Measurements from ENCODE around the gene CDHR2. TPM values are rescaled to one million over a fixed set of nuclear protein-coding genes. Genes with fewer than 3 reads are reported as not detected.

Gene CDHR2
- total RNA-seq, 1 experiment from 2014 or later, result 0.63 TPM

- TF ChIP-seq SMAD3 (CRISPR knock-in tag; IDR thresholded peaks at IDR 0.05; ENCODE audit: borderline replicate concordance) (no peak), ZNF671 (CRISPR knock-in tag; IDR thresholded peaks at IDR 0.05) (no peak), CREM (CRISPR knock-in tag; IDR thresholded peaks at IDR 0.05) (no peak), NFYB (CRISPR knock-in tag; conservative IDR thresholded peaks at IDR 0.05; ENCODE audit: low read depth) (no peak), E2F5 (CRISPR knock-in tag; IDR thresholded peaks at IDR 0.05) (no peak)
Observed at GRCh38 chr5:176633598-176633997, 84.5 kb downstream of the CDHR2 start (continued).

- Mint-ChIP-seq H3K36me3 (no peaks in the 10 kb centered on the region), H3K27ac (no peak overlapping the region), H3K27me3 (ENCODE audit: low read depth) (peaks cover 34% of the 10 kb centered on the region), H3K4me3 (no peak overlapping the region), H3K9me3 (peaks cover 7% of the 10 kb centered on the region), H3K4me1 (peaks cover 36% of the 10 kb centered on the region)
- ChIA-PET CTCF (interaction anchor here (1.0 kb wide), 1 partner anchor 24 kb away, joined by 3 read pairs; no protein-coding TSS in a partner anchor), POLR2A (no interaction called here)
- no peak for ATAC-seq
- TF ChIP-seq ZNF396 (CRISPR knock-in tag; IDR thresholded peaks at IDR 0.05; ENCODE audit: borderline replicate concordance), result no peak
- TF ChIP-seq, protein P1, sequence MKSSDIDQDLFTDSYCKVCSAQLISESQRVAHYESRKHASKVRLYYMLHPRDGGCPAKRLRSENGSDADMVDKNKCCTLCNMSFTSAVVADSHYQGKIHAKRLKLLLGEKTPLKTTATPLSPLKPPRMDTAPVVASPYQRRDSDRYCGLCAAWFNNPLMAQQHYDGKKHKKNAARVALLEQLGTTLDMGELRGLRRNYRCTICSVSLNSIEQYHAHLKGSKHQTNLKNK (CRISPR knock-in tag; IDR thresholded peaks at IDR 0.05), result no peak
- TF ChIP-seq ZNF263 (CRISPR knock-in tag; IDR thresholded peaks at IDR 0.05; ENCODE audit: low read depth), result no peak
- TF ChIP-seq, protein P2, sequence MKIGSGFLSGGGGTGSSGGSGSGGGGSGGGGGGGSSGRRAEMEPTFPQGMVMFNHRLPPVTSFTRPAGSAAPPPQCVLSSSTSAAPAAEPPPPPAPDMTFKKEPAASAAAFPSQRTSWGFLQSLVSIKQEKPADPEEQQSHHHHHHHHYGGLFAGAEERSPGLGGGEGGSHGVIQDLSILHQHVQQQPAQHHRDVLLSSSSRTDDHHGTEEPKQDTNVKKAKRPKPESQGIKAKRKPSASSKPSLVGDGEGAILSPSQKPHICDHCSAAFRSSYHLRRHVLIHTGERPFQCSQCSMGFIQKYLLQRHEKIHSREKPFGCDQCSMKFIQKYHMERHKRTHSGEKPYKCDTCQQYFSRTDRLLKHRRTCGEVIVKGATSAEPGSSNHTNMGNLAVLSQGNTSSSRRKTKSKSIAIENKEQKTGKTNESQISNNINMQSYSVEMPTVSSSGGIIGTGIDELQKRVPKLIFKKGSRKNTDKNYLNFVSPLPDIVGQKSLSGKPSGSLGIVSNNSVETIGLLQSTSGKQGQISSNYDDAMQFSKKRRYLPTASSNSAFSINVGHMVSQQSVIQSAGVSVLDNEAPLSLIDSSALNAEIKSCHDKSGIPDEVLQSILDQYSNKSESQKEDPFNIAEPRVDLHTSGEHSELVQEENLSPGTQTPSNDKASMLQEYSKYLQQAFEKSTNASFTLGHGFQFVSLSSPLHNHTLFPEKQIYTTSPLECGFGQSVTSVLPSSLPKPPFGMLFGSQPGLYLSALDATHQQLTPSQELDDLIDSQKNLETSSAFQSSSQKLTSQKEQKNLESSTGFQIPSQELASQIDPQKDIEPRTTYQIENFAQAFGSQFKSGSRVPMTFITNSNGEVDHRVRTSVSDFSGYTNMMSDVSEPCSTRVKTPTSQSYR (CRISPR knock-in tag; IDR thresholded peaks at IDR 0.05), result no peak
- no peak for TF ChIP-seq TEAD1 (CRISPR knock-in tag; IDR thresholded peaks at IDR 0.05)
- TF ChIP-seq NFE2L1 (CRISPR knock-in tag; IDR thresholded peaks at IDR 0.05), result no peak
- TF ChIP-seq PRRX2 (CRISPR knock-in tag; IDR thresholded peaks at IDR 0.05), result no peak
- TF ChIP-seq ZBTB43 (CRISPR knock-in tag; IDR thresholded peaks at IDR 0.05), result no peak
- no peak for TF ChIP-seq ZNF138 (CRISPR knock-in tag; conservative IDR thresholded peaks at IDR 0.05)
- TF ChIP-seq SOX15 (CRISPR knock-in tag; IDR thresholded peaks at IDR 0.05), result no peak
- TF ChIP-seq, protein P3, sequence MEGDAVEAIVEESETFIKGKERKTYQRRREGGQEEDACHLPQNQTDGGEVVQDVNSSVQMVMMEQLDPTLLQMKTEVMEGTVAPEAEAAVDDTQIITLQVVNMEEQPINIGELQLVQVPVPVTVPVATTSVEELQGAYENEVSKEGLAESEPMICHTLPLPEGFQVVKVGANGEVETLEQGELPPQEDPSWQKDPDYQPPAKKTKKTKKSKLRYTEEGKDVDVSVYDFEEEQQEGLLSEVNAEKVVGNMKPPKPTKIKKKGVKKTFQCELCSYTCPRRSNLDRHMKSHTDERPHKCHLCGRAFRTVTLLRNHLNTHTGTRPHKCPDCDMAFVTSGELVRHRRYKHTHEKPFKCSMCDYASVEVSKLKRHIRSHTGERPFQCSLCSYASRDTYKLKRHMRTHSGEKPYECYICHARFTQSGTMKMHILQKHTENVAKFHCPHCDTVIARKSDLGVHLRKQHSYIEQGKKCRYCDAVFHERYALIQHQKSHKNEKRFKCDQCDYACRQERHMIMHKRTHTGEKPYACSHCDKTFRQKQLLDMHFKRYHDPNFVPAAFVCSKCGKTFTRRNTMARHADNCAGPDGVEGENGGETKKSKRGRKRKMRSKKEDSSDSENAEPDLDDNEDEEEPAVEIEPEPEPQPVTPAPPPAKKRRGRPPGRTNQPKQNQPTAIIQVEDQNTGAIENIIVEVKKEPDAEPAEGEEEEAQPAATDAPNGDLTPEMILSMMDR (IDR thresholded peaks at IDR 0.05), result no peak
- no peak for TF ChIP-seq ATF3 (CRISPR knock-in tag; conservative IDR thresholded peaks at IDR 0.05)
- TF ChIP-seq CBFB (CRISPR knock-in tag; IDR thresholded peaks at IDR 0.05; ENCODE audit: low read depth), result no peak
- no peak for TF ChIP-seq E2F1 (CRISPR knock-in tag; IDR thresholded peaks at IDR 0.05)
- TF ChIP-seq ETV6 (CRISPR knock-in tag; IDR thresholded peaks at IDR 0.05), result no peak
- TF ChIP-seq, protein P4, sequence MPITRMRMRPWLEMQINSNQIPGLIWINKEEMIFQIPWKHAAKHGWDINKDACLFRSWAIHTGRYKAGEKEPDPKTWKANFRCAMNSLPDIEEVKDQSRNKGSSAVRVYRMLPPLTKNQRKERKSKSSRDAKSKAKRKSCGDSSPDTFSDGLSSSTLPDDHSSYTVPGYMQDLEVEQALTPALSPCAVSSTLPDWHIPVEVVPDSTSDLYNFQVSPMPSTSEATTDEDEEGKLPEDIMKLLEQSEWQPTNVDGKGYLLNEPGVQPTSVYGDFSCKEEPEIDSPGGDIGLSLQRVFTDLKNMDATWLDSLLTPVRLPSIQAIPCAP (CRISPR knock-in tag; IDR thresholded peaks at IDR 0.05), result no peak
- no peak for DNase-seq (ENCODE audit: low spot score)
Observed at GRCh38 chr5:176636426-176636825, 87.3 kb downstream of the CDHR2 start.
